ENCODE measurements around the gene NTRK3.
A peak's percentile ranks its signal among the peaks of the same experiment; 100 is the strongest.

NTRK3 gene

GRCh38 chr15:88257311-88258092 is 963 bp upstream of the NTRK3 start:
- Histone ChIP-seq H3K27ac (ENCODE audit: low read depth, low read length) (no peak overlapping the region), H2AFZ (ENCODE audit: low read length, unreplicated experiment) (no peak overlapping the region), H3K36me3 (ENCODE audit: insufficient read depth, low read length) (no peaks in the 10 kb centered on the region), H3K4me1 (ENCODE audit: control insufficient read depth, insufficient read depth, low read length, unreplicated experiment) (no peaks in the 10 kb centered on the region), H3K27me3 (ENCODE audit: insufficient read depth, low read length) (peaks cover 58% of the 10 kb centered on the region), H3K79me2 (ENCODE audit: control insufficient read depth, insufficient read depth, low read length, unreplicated experiment) (no peaks in the 10 kb centered on the region), H3K4me3 (ENCODE audit: low read depth, low read length) (peak overlapping the region; percentile 25; the same call in 1 of the 2 replicates)

- H3K4me3 ChIP-seq (ENCODE audit: low read depth, low read length): peak overlapping the region; percentile 9; the same call in 1 of the 2 replicates
- no peaks in the 10 kb centered on the region for H3K36me3 ChIP-seq (ENCODE audit: insufficient read depth, low read length)
- no peak overlapping the region for H3K27ac ChIP-seq (ENCODE audit: low read depth, low read length)
- H3K27me3 ChIP-seq (ENCODE audit: insufficient read depth, low read length): peaks cover 58% of the 10 kb centered on the region
- no peaks in the 10 kb centered on the region for H3K79me2 ChIP-seq (ENCODE audit: control insufficient read depth, insufficient read depth, low read length, unreplicated experiment)
- no peak overlapping the region for H2AFZ ChIP-seq (ENCODE audit: low read length, unreplicated experiment)
- H3K4me1 ChIP-seq (ENCODE audit: control insufficient read depth, insufficient read depth, low read length, unreplicated experiment): no peaks in the 10 kb centered on the region
Measured at GRCh38 chr15:88255484-88256278, 858 bp downstream of the NTRK3 start.

- no peak overlapping the region for H3K27ac ChIP-seq (ENCODE audit: low read depth, low read length)
- no peaks in the 10 kb centered on the region for H3K4me1 ChIP-seq (ENCODE audit: control insufficient read depth, insufficient read depth, low read length, unreplicated experiment)
- H3K79me2 ChIP-seq (ENCODE audit: control insufficient read depth, insufficient read depth, low read length, unreplicated experiment): no peaks in the 10 kb centered on the region
- no peak overlapping the region for H2AFZ ChIP-seq (ENCODE audit: low read length, unreplicated experiment)
- no peaks in the 10 kb centered on the region for H3K36me3 ChIP-seq (ENCODE audit: insufficient read depth, low read length)
- H3K27me3 ChIP-seq (ENCODE audit: insufficient read depth, low read length): peaks cover 54% of the 10 kb centered on the region
- no peak overlapping the region for H3K4me3 ChIP-seq (ENCODE audit: low read depth, low read length)
Measured at GRCh38 chr15:88255087-88255483, 1.5 kb downstream of the NTRK3 start.

- H3K27ac ChIP-seq (ENCODE audit: low read depth, low read length): no peak overlapping the region
- no peaks in the 10 kb centered on the region for H3K36me3 ChIP-seq (ENCODE audit: insufficient read depth, low read length)
- H3K27me3 ChIP-seq (ENCODE audit: insufficient read depth, low read length): peaks cover 35% of the 10 kb centered on the region
- no peak overlapping the region for H2AFZ ChIP-seq (ENCODE audit: low read length, unreplicated experiment)
- H3K4me1 ChIP-seq (ENCODE audit: control insufficient read depth, insufficient read depth, low read length, unreplicated experiment): no peaks in the 10 kb centered on the region
- H3K4me3 ChIP-seq (ENCODE audit: low read depth, low read length): no peak overlapping the region
- H3K79me2 ChIP-seq (ENCODE audit: control insufficient read depth, insufficient read depth, low read length, unreplicated experiment): no peaks in the 10 kb centered on the region
Measured at GRCh38 chr15:88252441-88252840, 4.1 kb downstream of the NTRK3 start.

GRCh38 chr15:88250826-88251225 is 5.7 kb downstream of the NTRK3 start:
- no peak overlapping the region for H2AFZ ChIP-seq (ENCODE audit: low read length, unreplicated experiment)
- H3K4me3 ChIP-seq (ENCODE audit: low read depth, low read length): no peak overlapping the region
- no peak overlapping the region for H3K27ac ChIP-seq (ENCODE audit: low read depth, low read length)
- no peaks in the 10 kb centered on the region for H3K36me3 ChIP-seq (ENCODE audit: insufficient read depth, low read length)
- H3K27me3 ChIP-seq (ENCODE audit: insufficient read depth, low read length): peaks cover 23% of the 10 kb centered on the region
- no peaks in the 10 kb centered on the region for H3K79me2 ChIP-seq (ENCODE audit: control insufficient read depth, insufficient read depth, low read length, unreplicated experiment)
- no peaks in the 10 kb centered on the region for H3K4me1 ChIP-seq (ENCODE audit: control insufficient read depth, insufficient read depth, low read length, unreplicated experiment)

GRCh38 chr15:88249220-88249619 is 7.3 kb downstream of the NTRK3 start:
- H3K27me3 ChIP-seq (ENCODE audit: insufficient read depth, low read length): peaks cover 6% of the 10 kb centered on the region; the same call in 1 of the 2 replicates
- no peaks in the 10 kb centered on the region for H3K79me2 ChIP-seq (ENCODE audit: control insufficient read depth, insufficient read depth, low read length, unreplicated experiment)
- H3K36me3 ChIP-seq (ENCODE audit: insufficient read depth, low read length): no peaks in the 10 kb centered on the region
- H2AFZ ChIP-seq (ENCODE audit: low read length, unreplicated experiment): no peak overlapping the region
- H3K27ac ChIP-seq (ENCODE audit: low read depth, low read length): no peak overlapping the region
- no peak overlapping the region for H3K4me3 ChIP-seq (ENCODE audit: low read depth, low read length)
- H3K4me1 ChIP-seq (ENCODE audit: control insufficient read depth, insufficient read depth, low read length, unreplicated experiment): no peaks in the 10 kb centered on the region

GRCh38 chr15:88247914-88248313 is 8.6 kb downstream of the NTRK3 start:
- Histone ChIP-seq H3K4me1 (ENCODE audit: control insufficient read depth, insufficient read depth, low read length, unreplicated experiment) (no peaks in the 10 kb centered on the region), H3K27me3 (ENCODE audit: insufficient read depth, low read length) (no peaks in the 10 kb centered on the region), H3K36me3 (ENCODE audit: insufficient read depth, low read length) (no peaks in the 10 kb centered on the region), H2AFZ (ENCODE audit: low read length, unreplicated experiment) (no peak overlapping the region), H3K79me2 (ENCODE audit: control insufficient read depth, insufficient read depth, low read length, unreplicated experiment) (no peaks in the 10 kb centered on the region), H3K4me3 (ENCODE audit: low read depth, low read length) (no peak overlapping the region), H3K27ac (ENCODE audit: low read depth, low read length) (no peak overlapping the region)

- H3K36me3 ChIP-seq (ENCODE audit: insufficient read depth, low read length): no peaks in the 10 kb centered on the region
- no peaks in the 10 kb centered on the region for H3K79me2 ChIP-seq (ENCODE audit: control insufficient read depth, insufficient read depth, low read length, unreplicated experiment)
- no peak overlapping the region for H3K27ac ChIP-seq (ENCODE audit: low read depth, low read length)
- no peaks in the 10 kb centered on the region for H3K4me1 ChIP-seq (ENCODE audit: control insufficient read depth, insufficient read depth, low read length, unreplicated experiment)
- H3K4me3 ChIP-seq (ENCODE audit: low read depth, low read length): no peak overlapping the region
- no peaks in the 10 kb centered on the region for H3K27me3 ChIP-seq (ENCODE audit: insufficient read depth, low read length)
- H2AFZ ChIP-seq (ENCODE audit: low read length, unreplicated experiment): no peak overlapping the region
Measured at GRCh38 chr15:88246666-88247446, 9.7 kb downstream of the NTRK3 start.

GRCh38 chr15:88246081-88246480 is 10.5 kb downstream of the NTRK3 start:
- Histone ChIP-seq H3K27me3 (ENCODE audit: insufficient read depth, low read length) (no peaks in the 10 kb centered on the region), H3K36me3 (ENCODE audit: insufficient read depth, low read length) (no peaks in the 10 kb centered on the region), H3K4me3 (ENCODE audit: low read depth, low read length) (no peak overlapping the region), H3K4me1 (ENCODE audit: control insufficient read depth, insufficient read depth, low read length, unreplicated experiment) (no peaks in the 10 kb centered on the region), H3K79me2 (ENCODE audit: control insufficient read depth, insufficient read depth, low read length, unreplicated experiment) (no peaks in the 10 kb centered on the region), H2AFZ (ENCODE audit: low read length, unreplicated experiment) (no peak overlapping the region), H3K27ac (ENCODE audit: low read depth, low read length) (no peak overlapping the region)

- no peaks in the 10 kb centered on the region for H3K4me1 ChIP-seq (ENCODE audit: control insufficient read depth, insufficient read depth, low read length, unreplicated experiment)
- H2AFZ ChIP-seq (ENCODE audit: low read length, unreplicated experiment): no peak overlapping the region
- no peak overlapping the region for H3K4me3 ChIP-seq (ENCODE audit: low read depth, low read length)
- H3K36me3 ChIP-seq (ENCODE audit: insufficient read depth, low read length): no peaks in the 10 kb centered on the region
- H3K27me3 ChIP-seq (ENCODE audit: insufficient read depth, low read length): no peaks in the 10 kb centered on the region
- no peak overlapping the region for H3K27ac ChIP-seq (ENCODE audit: low read depth, low read length)
- H3K79me2 ChIP-seq (ENCODE audit: control insufficient read depth, insufficient read depth, low read length, unreplicated experiment): no peaks in the 10 kb centered on the region
Measured at GRCh38 chr15:88243895-88244787, 12.4 kb downstream of the NTRK3 start.

Measured in ACC112 (cell line).